ENCODE measurements around the gene PCDHB7. TPM values are rescaled to one million over a fixed set of nuclear protein-coding genes. Genes with fewer than 3 reads are reported as not detected.
"Not testable (repeated sequence)": the region's sequence is repeated elsewhere in the genome, so short reads cannot be mapped to it uniquely, and the experiment has no call there.

PCDHB7 gene
- 1.1 to 2.5 TPM (median 1.2 TPM) in 3 replicates for total RNA-seq
- long read RNA-seq: 0 reads

GRCh38 chr5:141172381-141173204 is at the start of gene PCDHB7:
PCDHB7 (plus strand) TSS chr5:141172644; CDS start chr5:141172836, 192 bp downstream.
- TF ChIP-seq CTCF (IDR thresholded peaks at IDR 0.05): peak; percentile 29
- Mint-ChIP-seq H3K27me3 (ENCODE audit: low read depth) (no peaks in the 10 kb centered on the region), H3K4me3 (ENCODE audit: unreplicated experiment) (no peak within 1 kb of the TSS), H3K36me3 (ENCODE audit: low read depth) (peaks cover 26% of the 10 kb centered on the region), H3K27ac (ENCODE audit: unreplicated experiment) (no peak within 1 kb of the TSS), H3K4me1 (ENCODE audit: low read depth) (no peaks in the 10 kb centered on the region), H3K9me3 (ENCODE audit: low read depth) (peaks cover 52% of the 10 kb centered on the region)
- no peak for DNase-seq (ENCODE audit: low spot score)

DNA sequence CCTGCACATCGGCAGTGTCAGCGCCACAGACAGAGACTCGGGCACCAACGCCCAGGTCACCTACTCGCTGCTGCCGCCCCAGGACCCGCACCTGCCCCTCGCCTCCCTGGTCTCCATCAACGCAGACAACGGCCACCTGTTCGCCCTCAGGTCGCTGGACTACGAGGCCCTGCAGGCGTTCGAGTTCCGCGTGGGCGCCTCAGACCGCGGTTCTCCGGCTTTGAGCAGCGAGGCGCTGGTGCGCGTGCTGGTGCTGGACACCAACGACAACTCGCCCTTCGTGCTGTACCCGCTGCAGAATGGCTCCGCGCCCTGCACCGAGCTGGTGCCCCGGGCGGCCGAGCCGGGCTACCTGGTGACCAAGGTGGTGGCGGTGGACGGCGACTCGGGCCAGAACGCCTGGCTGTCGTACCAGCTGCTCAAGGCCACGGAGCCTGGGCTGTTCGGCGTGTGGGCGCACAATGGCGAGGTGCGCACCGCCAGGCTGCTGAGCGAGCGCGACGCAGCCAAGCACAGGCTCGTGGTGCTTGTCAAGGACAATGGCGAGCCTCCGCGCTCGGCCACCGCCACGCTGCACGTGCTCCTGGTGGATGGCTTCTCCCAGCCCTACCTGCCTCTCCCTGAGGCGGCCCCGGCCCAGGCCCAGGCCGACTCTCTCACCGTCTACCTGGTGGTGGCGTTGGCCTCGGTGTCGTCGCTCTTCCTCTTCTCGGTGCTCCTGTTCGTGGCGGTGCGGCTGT is 48.9 kb upstream of the PCDHB7 start:
- H3K27ac Mint-ChIP-seq (ENCODE audit: unreplicated experiment); DNase-seq (ENCODE audit: low spot score); H3K4me3 Mint-ChIP-seq (ENCODE audit: unreplicated experiment); H3K27me3 Mint-ChIP-seq (ENCODE audit: low read depth); H3K4me1 Mint-ChIP-seq (ENCODE audit: low read depth): not testable (repeated sequence)
- Mint-ChIP-seq H3K9me3 (ENCODE audit: low read depth) (peaks cover 41% of the 10 kb centered on the region), H3K36me3 (ENCODE audit: low read depth) (peaks cover 28% of the 10 kb centered on the region)

DNA sequence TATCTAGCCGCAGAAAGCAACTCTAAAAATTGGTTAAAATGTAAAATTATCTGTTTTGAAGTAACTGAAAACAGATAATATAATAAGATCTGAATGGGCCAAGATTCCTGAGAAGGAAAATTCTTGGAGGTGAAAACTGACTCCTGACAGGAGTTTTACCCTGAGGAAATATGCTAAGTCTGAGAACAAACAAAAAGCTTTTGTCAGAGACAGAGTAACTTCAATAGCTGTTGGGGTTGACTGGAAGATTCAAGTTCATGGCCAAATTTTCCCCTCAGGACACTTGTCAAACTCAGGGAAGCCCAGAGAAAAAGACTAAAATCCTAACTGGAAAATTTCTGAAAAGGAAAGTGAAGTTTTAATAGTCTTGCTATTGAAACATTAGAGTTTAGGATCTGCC is 45.1 kb upstream of the PCDHB7 start:
- H3K9me3 Mint-ChIP-seq (ENCODE audit: low read depth): peaks cover 45% of the 10 kb centered on the region
- DNase-seq (ENCODE audit: low spot score): no peak
- no peak for TF ChIP-seq CTCF (IDR thresholded peaks at IDR 0.05)
- H3K4me3 Mint-ChIP-seq (ENCODE audit: unreplicated experiment): no peak overlapping the region
- H3K27me3 Mint-ChIP-seq (ENCODE audit: low read depth): no peaks in the 10 kb centered on the region
- no peak overlapping the region for H3K27ac Mint-ChIP-seq (ENCODE audit: unreplicated experiment)
- no peaks in the 10 kb centered on the region for H3K4me1 Mint-ChIP-seq (ENCODE audit: low read depth)
- peaks cover 35% of the 10 kb centered on the region for H3K36me3 Mint-ChIP-seq (ENCODE audit: low read depth)

- peak within 1 kb of the TSS; percentile 84 for H3K27ac Mint-ChIP-seq (ENCODE audit: unreplicated experiment)
- DNase-seq (ENCODE audit: low spot score): no peak
- peak; percentile 67 for TF ChIP-seq CTCF (IDR thresholded peaks at IDR 0.05)
- H3K9me3 Mint-ChIP-seq (ENCODE audit: low read depth): peaks cover 72% of the 10 kb centered on the region
- no peaks in the 10 kb centered on the region for H3K27me3 Mint-ChIP-seq (ENCODE audit: low read depth)
- no peaks in the 10 kb centered on the region for H3K4me1 Mint-ChIP-seq (ENCODE audit: low read depth)
- H3K4me3 Mint-ChIP-seq (ENCODE audit: unreplicated experiment): peak within 1 kb of the TSS; percentile 77
- H3K36me3 Mint-ChIP-seq (ENCODE audit: low read depth): peaks cover 53% of the 10 kb centered on the region
These were observed 37.3 kb upstream of the PCDHB7 start, which contains the start of gene PCDHB5 for GRCh38 chr5:141135030-141135717. PCDHB5 (plus strand) TSS chr5:141135206; CDS start chr5:141135435, 229 bp downstream.

DNA sequence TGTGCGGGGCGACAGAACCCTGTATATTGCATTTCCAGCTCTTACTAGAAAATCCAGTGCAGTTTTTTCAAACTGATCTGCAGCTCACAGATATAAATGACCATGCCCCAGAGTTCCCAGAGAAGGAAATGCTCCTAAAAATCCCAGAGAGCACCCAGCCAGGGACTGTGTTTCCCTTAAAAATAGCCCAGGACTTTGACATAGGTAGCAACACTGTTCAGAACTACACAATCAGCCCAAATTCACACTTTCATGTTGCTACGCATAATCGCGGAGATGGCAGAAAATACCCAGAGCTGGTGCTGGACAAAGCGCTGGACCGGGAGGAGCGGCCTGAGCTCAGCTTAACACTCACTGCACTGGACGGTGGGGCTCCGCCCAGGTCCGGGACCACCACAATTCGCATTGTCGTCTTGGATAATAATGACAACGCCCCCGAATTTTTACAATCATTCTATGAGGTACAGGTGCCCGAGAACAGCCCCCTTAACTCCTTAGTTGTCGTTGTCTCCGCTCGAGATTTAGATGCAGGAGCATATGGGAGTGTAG is 36.7 kb upstream of the PCDHB7 start:
- peaks cover 68% of the 10 kb centered on the region for H3K9me3 Mint-ChIP-seq (ENCODE audit: low read depth)
- peak overlapping the region; percentile 84 for H3K27ac Mint-ChIP-seq (ENCODE audit: unreplicated experiment)
- no peak for TF ChIP-seq CTCF (IDR thresholded peaks at IDR 0.05)
- peaks cover 50% of the 10 kb centered on the region for H3K36me3 Mint-ChIP-seq (ENCODE audit: low read depth)
- no peak for DNase-seq (ENCODE audit: low spot score)
- H3K4me3 Mint-ChIP-seq (ENCODE audit: unreplicated experiment): peak overlapping the region; percentile 77
- no peaks in the 10 kb centered on the region for H3K27me3 Mint-ChIP-seq (ENCODE audit: low read depth)
- no peaks in the 10 kb centered on the region for H3K4me1 Mint-ChIP-seq (ENCODE audit: low read depth)

DNA sequence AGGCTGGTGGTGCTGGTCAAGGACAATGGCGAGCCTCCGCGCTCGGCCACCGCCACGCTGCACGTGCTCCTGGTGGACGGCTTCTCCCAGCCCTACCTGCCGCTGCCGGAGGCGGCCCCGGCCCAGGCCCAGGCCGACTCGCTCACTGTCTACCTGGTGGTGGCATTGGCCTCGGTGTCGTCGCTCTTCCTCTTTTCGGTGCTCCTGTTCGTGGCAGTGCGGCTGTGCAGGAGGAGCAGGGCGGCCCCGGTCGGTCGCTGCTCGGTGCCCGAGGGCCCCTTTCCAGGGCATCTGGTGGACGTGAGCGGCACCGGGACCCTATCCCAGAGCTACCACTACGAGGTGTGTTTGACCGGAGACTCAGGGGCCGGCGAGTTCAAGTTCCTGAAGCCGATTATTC is 35.1 kb upstream of the PCDHB7 start:
- not testable (repeated sequence) for DNase-seq (ENCODE audit: low spot score); H3K27ac Mint-ChIP-seq (ENCODE audit: unreplicated experiment); H3K4me3 Mint-ChIP-seq (ENCODE audit: unreplicated experiment); H3K27me3 Mint-ChIP-seq (ENCODE audit: low read depth); H3K4me1 Mint-ChIP-seq (ENCODE audit: low read depth)
- Mint-ChIP-seq H3K9me3 (ENCODE audit: low read depth) (peaks cover 67% of the 10 kb centered on the region), H3K36me3 (ENCODE audit: low read depth) (peaks cover 50% of the 10 kb centered on the region)
